A549 (cell line): ENCODE data around the gene ATP6V0C. TPM values are rescaled to one million over a fixed set of nuclear protein-coding genes. Genes with fewer than 3 reads are reported as not detected.

Experiments
- ATAC-seq, 2 experiments: fragments of 200-7000 bp in 1 of 2; fragments of >200 bp in 1 of 2; cut with Nextera tagmentation in 1 of 2; cut with Tn5 transposase in 1 of 2; 3 replicates each; pipeline versions ENCODE4 v1.8.0 to v1.9.1; 2018 to 2020; ENCODE audit warnings: mild to moderate bottlenecking in 1 of 2, moderate library complexity in 1 of 2
- CTCF ChIA-PET: fragments of 300-600 bp; sonication (Branson Sonifier 250); formaldehyde crosslinking; extraction: SDS; loops from one replicate; lab custom pipeline; 2021; ENCODE audit warnings: antibody characterized with exemption, inconsistent platforms; lab: Yijun Ruan, JAX
- POLR2A ChIA-PET: fragments of 350-600 bp; formaldehyde crosslinking; extraction: SDS; loops from one replicate; lab custom pipeline; 2021; ENCODE audit warnings: antibody characterized with exemption, inconsistent platforms; lab: Yijun Ruan, JAX
- DNase-seq, 2 experiments: peaks; one replicate each; pipeline versions ENCODE4 v3.0.0 to v3.0.0-alpha.2; 2011 to 2016; ENCODE audit warnings: low read depth in 1 of 2, low spot score in 1 of 2
- FAIRE-seq: peaks from 2 replicates; lab custom pipeline; 2011; peaks lifted over from hg19 to GRCh38; lab: Jason Lieb, UNC
- H3K27ac ChIP-seq, 2 experiments: fragments of >200 bp; sonication (Bioruptor Twin); formaldehyde crosslinking; 3 replicates each; pipeline ENCODE4 v1.5.1; 2016 to 2017
- H3K4me1 ChIP-seq: fragments of >200 bp; sonication (Bioruptor Twin); formaldehyde crosslinking; 3 replicates; pipeline ENCODE4 v1.6.1; 2016
- H3K4me2 ChIP-seq: fragments of >200 bp; sonication (Bioruptor Twin); formaldehyde crosslinking; 3 replicates; pipeline ENCODE4 v1.6.1; 2016
- H3K4me3 ChIP-seq: fragments of >200 bp; sonication (Bioruptor Twin); formaldehyde crosslinking; 3 replicates; pipeline ENCODE4 v1.5.1; 2016
- H3K9me3 ChIP-seq: fragments of >200 bp; sonication (Bioruptor Twin); formaldehyde crosslinking; 3 replicates; pipeline ENCODE4 v1.6.1; 2016
- CHD4 ChIP-seq: fragments of 200-600 bp; sonication (generic); IDR thresholded peaks from 2 replicates; pipeline ENCODE4 v1.6.1; 2016; ENCODE audit warnings: antibody characterized with exemption, mild to moderate bottlenecking, borderline replicate concordance
- CTCF ChIP-seq: fragments of >200 bp; sonication (Bioruptor Twin); formaldehyde crosslinking; IDR thresholded peaks from 3 replicates; pipeline ENCODE4 v1.5.1; 2016
- E2F6 ChIP-seq: IDR thresholded peaks from 2 replicates; pipeline ENCODE4 v1.6.1; 2012; ENCODE audit warnings: low read depth, borderline replicate concordance
- EHF ChIP-seq: fragments of 250-450 bp; sonication (Bioruptor Pico); IDR thresholded peaks from 2 replicates; pipeline ENCODE4 v1.5.0; 2020; ENCODE audit warnings: mild to moderate bottlenecking
- EHMT2 ChIP-seq: fragments of 200-600 bp; sonication (generic); IDR thresholded peaks from 2 replicates; pipeline ENCODE4 v1.6.1; 2016; ENCODE audit warnings: antibody characterized with exemption, low read depth, mild to moderate bottlenecking, moderate library complexity
- FOSL2 ChIP-seq, 2 experiments: fragments of 450-650 bp in 1 of 2; fragments of >200 bp in 1 of 2; sonication (Bioruptor Twin) in 1 of 2; formaldehyde crosslinking; IDR thresholded peaks; 2 replicates each; pipeline versions ENCODE4 v1.5.0 to v1.6.1; 2016 to 2020; ENCODE audit warnings: mild to moderate bottlenecking in 1 of 2, moderate library complexity in 1 of 2
- GATA3 ChIP-seq: IDR thresholded peaks from 2 replicates; pipeline ENCODE4 v1.6.1; 2012; ENCODE audit warnings: borderline replicate concordance
- HDAC2 ChIP-seq: fragments of 200-600 bp; sonication (generic); IDR thresholded peaks from 2 replicates; pipeline ENCODE4 v1.6.1; 2016
- HOXB13 ChIP-seq: fragments of 250-450 bp; sonication (Bioruptor Pico); IDR thresholded peaks from 2 replicates; pipeline ENCODE4 v1.5.0; 2020; ENCODE audit warnings: low read depth, mild to moderate bottlenecking, moderate library complexity
- HOXB5 ChIP-seq: fragments of 250-450 bp; sonication (Bioruptor Pico); IDR thresholded peaks from 2 replicates; pipeline ENCODE4 v1.5.0; 2020; ENCODE audit warnings: mild to moderate bottlenecking, moderate library complexity
- JUNB ChIP-seq: fragments of >200 bp; sonication (Bioruptor Twin); formaldehyde crosslinking; IDR thresholded peaks from 2 replicates; pipeline ENCODE4 v1.6.1; 2016
- MAFK ChIP-seq: fragments of 450-650 bp; IDR thresholded peaks from 2 replicates; pipeline ENCODE4 v1.6.1; 2014; ENCODE audit not compliant: partially characterized antibody
- MAX ChIP-seq: IDR thresholded peaks from 2 replicates; pipeline ENCODE4 v1.6.1; 2012
- MAZ ChIP-seq: fragments of 150-350 bp; IDR thresholded peaks from 2 replicates; pipeline ENCODE4 v1.6.1; 2014; ENCODE audit warnings: antibody characterized with exemption, low read depth, low read length, borderline replicate concordance
- NFE2L2 ChIP-seq: fragments of 150-350 bp; conservative IDR thresholded peaks from 2 replicates; pipeline ENCODE4 v1.6.1; 2014; ENCODE audit warnings: low read length
- NR3C1 ChIP-seq: fragments of >200 bp; sonication (Bioruptor Twin); formaldehyde crosslinking; IDR thresholded peaks from 3 replicates; pipeline ENCODE4 v1.6.1; 2017
- PBX3 ChIP-seq: IDR thresholded peaks from 2 replicates; pipeline ENCODE4 v1.6.1; 2012
- POLR2A ChIP-seq: IDR thresholded peaks from 2 replicates; pipeline ENCODE4 v1.6.1; 2012; ENCODE audit warnings: mild to moderate bottlenecking, low read length
- POLR2AphosphoS2 ChIP-seq: conservative IDR thresholded peaks from 2 replicates; pipeline ENCODE4 v1.6.1; 2012; ENCODE audit warnings: low read length, improper control_type of control experiment, inconsistent platforms
- RAD21 ChIP-seq, 2 experiments: fragments of >200 bp in 1 of 2; sonication (Bioruptor Twin) in 1 of 2; formaldehyde crosslinking in 1 of 2; IDR thresholded peaks in 1 of 2; conservative IDR thresholded peaks in 1 of 2; 2 replicates in 1 of 2; 3 replicates in 1 of 2; pipeline ENCODE4 v1.6.1; 2012 to 2018; ENCODE audit warnings: inconsistent platforms in 1 of 2
- RCOR1 ChIP-seq: fragments of 150-350 bp; IDR thresholded peaks from 2 replicates; pipeline ENCODE4 v1.6.1; 2014; ENCODE audit warnings: antibody characterized with exemption, low read length, low read depth
- RNF2 ChIP-seq: fragments of 200-600 bp; sonication (generic); IDR thresholded peaks from 2 replicates; pipeline ENCODE4 v1.6.1; 2016; ENCODE audit warnings: low read depth, mild to moderate bottlenecking, antibody characterized with exemption, moderate library complexity, borderline replicate concordance
- ZC3H11A ChIP-seq: fragments of 450-650 bp; IDR thresholded peaks from 2 replicates; pipeline ENCODE4 v1.6.1; 2014; ENCODE audit warnings: antibody characterized with exemption, mild to moderate bottlenecking
- ZNF302 ChIP-seq: fragments of 250-450 bp; sonication (Bioruptor Pico); IDR thresholded peaks from 2 replicates; pipeline ENCODE4 v1.9.0; 2021; ENCODE audit warnings: inconsistent platforms, mild to moderate bottlenecking, moderate library complexity
- WGBS: methylation state at CpG from one replicate; pipeline ENCODE4 v1.1.6; 2017; ENCODE audit errors: missing lambda C conversion rate; 5-methylcytosine and 5-hydroxymethylcytosine counted together
- polyA plus RNA-seq, 4 experiments: library from polyadenylated mRNA; depleted of rRNA in 3 of 4; stranded (reverse); fragments of >200 nt; fragmentation: RNase III in 1 of 4; extraction: RNeasy Plus Mini Kit Qiagen cat#74134 plus additional on column Dnase treatment in 1 of 4; gene quantifications; 2 replicates in 3 of 4; 3 replicates in 1 of 4; pipeline ENCODE4 v1.2.3, GENCODE V29; 2011 to 2017
- TF ChIP-seq, protein P1 (sequence below): fragments of 200-600 bp; sonication (generic); IDR thresholded peaks from 2 replicates; pipeline ENCODE4 v1.6.1; 2016; ENCODE audit warnings: antibody characterized with exemption, mild to moderate bottlenecking, moderate library complexity
- TF ChIP-seq, protein P2 (sequence below): fragments of 450-650 bp; IDR thresholded peaks from 2 replicates; pipeline ENCODE4 v1.6.1; 2014; ENCODE audit warnings: antibody characterized with exemption
- TF ChIP-seq, protein P3 (sequence below): fragments of >200 bp; sonication (Bioruptor Twin); formaldehyde crosslinking; IDR thresholded peaks from 2 replicates; pipeline ENCODE4 v1.6.1; 2016

ATP6V0C gene
- polyA plus RNA-seq, 2 of the 4 experiments (the other 2 are of a cell fraction), result 9.4 to 153 TPM

GRCh38 chr16:2515180-2515851, 1.6 kb downstream of the ATP6V0C start:
- peak overlapping the region; percentile 84 for H3K4me3 ChIP-seq
- no peak for ATAC-seq
- peak overlapping the region; percentile 99 for H3K4me2 ChIP-seq
- FAIRE-seq, result no peak
- ChIA-PET POLR2A (interaction anchor here (0.6 kb wide), 1 partner anchor 225 kb away, joined by 3 read pairs; no protein-coding TSS in a partner anchor), CTCF (interaction anchor here (0.5 to 8.0 kb wide), 7 partner anchors 14 to 527 kb away, joined by 3 to 91 read pairs (median 4); partner anchors contain the start of genes ABCA3, CCNF and CEMP1)
- H3K4me1 ChIP-seq, result peaks cover 39% of the 10 kb centered on the region
- 85% methylated on average over 13 of the region's 14 CpGs for WGBS
- no peaks in the 10 kb centered on the region for H3K9me3 ChIP-seq
- H3K27ac ChIP-seq, result peak overlapping the region; percentile 98 to 99; a peak in 4 of 6 replicates
- no peak for TF ChIP-seq PBX3
- TF ChIP-seq POLR2A, result no peak
- TF ChIP-seq EHF (CRISPR knock-in tag), result no peak
- TF ChIP-seq EHMT2, result no peak
- no peak for TF ChIP-seq ZC3H11A
- no peak for TF ChIP-seq RAD21 (conservative IDR thresholded peaks at IDR 0.05 in 1 of 2, IDR thresholded peaks at IDR 0.05 in 1 of 2)
- no peak for TF ChIP-seq POLR2AphosphoS2
- TF ChIP-seq RNF2, result no peak
- TF ChIP-seq HDAC2, result no peak
- TF ChIP-seq, protein P1, sequence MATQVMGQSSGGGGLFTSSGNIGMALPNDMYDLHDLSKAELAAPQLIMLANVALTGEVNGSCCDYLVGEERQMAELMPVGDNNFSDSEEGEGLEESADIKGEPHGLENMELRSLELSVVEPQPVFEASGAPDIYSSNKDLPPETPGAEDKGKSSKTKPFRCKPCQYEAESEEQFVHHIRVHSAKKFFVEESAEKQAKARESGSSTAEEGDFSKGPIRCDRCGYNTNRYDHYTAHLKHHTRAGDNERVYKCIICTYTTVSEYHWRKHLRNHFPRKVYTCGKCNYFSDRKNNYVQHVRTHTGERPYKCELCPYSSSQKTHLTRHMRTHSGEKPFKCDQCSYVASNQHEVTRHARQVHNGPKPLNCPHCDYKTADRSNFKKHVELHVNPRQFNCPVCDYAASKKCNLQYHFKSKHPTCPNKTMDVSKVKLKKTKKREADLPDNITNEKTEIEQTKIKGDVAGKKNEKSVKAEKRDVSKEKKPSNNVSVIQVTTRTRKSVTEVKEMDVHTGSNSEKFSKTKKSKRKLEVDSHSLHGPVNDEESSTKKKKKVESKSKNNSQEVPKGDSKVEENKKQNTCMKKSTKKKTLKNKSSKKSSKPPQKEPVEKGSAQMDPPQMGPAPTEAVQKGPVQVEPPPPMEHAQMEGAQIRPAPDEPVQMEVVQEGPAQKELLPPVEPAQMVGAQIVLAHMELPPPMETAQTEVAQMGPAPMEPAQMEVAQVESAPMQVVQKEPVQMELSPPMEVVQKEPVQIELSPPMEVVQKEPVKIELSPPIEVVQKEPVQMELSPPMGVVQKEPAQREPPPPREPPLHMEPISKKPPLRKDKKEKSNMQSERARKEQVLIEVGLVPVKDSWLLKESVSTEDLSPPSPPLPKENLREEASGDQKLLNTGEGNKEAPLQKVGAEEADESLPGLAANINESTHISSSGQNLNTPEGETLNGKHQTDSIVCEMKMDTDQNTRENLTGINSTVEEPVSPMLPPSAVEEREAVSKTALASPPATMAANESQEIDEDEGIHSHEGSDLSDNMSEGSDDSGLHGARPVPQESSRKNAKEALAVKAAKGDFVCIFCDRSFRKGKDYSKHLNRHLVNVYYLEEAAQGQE, result no peak
- TF ChIP-seq RCOR1, result no peak
- no peak for TF ChIP-seq ZNF302 (CRISPR knock-in tag)
- TF ChIP-seq CHD4, result no peak
- no peak for TF ChIP-seq MAFK
- TF ChIP-seq, protein P2, sequence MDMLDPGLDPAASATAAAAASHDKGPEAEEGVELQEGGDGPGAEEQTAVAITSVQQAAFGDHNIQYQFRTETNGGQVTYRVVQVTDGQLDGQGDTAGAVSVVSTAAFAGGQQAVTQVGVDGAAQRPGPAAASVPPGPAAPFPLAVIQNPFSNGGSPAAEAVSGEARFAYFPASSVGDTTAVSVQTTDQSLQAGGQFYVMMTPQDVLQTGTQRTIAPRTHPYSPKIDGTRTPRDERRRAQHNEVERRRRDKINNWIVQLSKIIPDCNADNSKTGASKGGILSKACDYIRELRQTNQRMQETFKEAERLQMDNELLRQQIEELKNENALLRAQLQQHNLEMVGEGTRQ, result no peak
- TF ChIP-seq E2F6, result no peak
- TF ChIP-seq NR3C1, result no peak
- TF ChIP-seq, all 56 proteins: peak for 0
- DNase-seq, result no peak

DNA sequence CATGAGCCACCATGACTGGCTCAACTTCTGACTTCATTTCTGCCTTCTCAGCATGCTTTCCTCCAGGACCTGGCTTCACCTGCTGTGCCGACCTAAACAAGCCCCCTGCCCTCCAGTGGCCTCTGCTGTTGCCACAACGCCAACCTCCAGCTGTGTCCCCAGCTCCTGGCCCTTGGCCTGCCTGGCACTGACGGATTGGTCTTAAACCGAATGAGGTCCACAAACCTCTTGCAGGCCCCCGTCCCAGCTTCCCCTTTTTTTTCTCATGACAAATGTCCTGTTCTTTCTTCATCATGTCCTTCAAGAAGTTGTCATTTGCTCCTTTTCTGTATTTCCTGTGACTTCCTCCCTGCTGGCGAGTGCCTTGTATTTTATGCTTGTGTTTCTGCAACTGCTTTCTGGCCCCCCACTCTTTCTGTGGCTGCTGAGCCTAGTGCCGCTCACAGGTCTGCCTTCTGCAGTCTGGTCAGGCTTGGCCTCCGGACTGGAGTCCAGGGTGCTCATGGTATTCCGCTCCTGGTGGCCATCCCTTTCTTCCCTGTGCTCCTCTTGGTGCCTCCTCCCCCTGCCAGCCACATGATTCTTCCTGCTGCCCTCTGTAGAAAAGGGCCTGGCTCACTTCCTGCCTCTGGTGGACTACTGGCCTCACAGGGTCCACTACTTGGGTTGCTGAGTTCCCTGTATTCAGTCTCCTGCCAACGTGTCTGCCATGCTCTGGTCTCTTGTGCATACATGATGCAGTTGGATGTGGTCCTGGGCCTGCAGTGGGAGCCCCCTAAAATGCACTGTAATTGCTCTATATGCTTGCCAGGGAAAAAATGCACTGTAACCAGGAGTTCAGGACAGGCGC, 2.9 kb downstream of the ATP6V0C start:
- peak overlapping the region; percentile 35 for H3K4me2 ChIP-seq
- ATAC-seq (no peak), DNase-seq (no peak), FAIRE-seq (no peak)
- no peak overlapping the region for H3K4me3 ChIP-seq
- CTCF ChIA-PET, result interaction anchor here (1.2 to 8.0 kb wide), 2 partner anchors 15 to 176 kb away, joined by 3 to 91 read pairs; partner anchors contain the start of gene ABCA3
- no peaks in the 10 kb centered on the region for H3K9me3 ChIP-seq
- peaks cover 45% of the 10 kb centered on the region for H3K4me1 ChIP-seq
- WGBS, result 89% methylated on average over 10 of the region's 11 CpGs
- H3K27ac ChIP-seq, result peak overlapping the region in 1 of 2 experiments; percentile 21; a peak in 1 of 6 replicates
- POLR2A ChIA-PET, result no interaction called here
- no peak for TF ChIP-seq NFE2L2
- TF ChIP-seq ZC3H11A, result no peak
- no peak for TF ChIP-seq FOSL2 (IDR thresholded peaks at IDR 0.05)
- no peak for TF ChIP-seq FOSL2 (CRISPR knock-in tag; IDR thresholded peaks at IDR 0.05)
- TF ChIP-seq JUNB, result no peak
- no peak for TF ChIP-seq EHF (CRISPR knock-in tag)
- TF ChIP-seq RCOR1, result no peak
- no peak for TF ChIP-seq MAX
- TF ChIP-seq HOXB13 (CRISPR knock-in tag), result no peak
- TF ChIP-seq GATA3, result no peak
- TF ChIP-seq CTCF, result no peak
- no peak for TF ChIP-seq MAZ
- TF ChIP-seq, protein P3, sequence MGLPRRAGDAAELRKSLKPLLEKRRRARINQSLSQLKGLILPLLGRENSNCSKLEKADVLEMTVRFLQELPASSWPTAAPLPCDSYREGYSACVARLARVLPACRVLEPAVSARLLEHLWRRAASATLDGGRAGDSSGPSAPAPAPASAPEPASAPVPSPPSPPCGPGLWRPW, result no peak
- TF ChIP-seq HOXB5 (CRISPR knock-in tag), result no peak
